ENCODE data around the gene PRUNE2. TPM values are rescaled to one million over a fixed set of nuclear protein-coding genes. Genes with fewer than 3 reads are reported as not detected.
"Not testable (repeated sequence)": the region's sequence is repeated elsewhere in the genome, so short reads cannot be mapped to it uniquely, and the experiment has no call there.

The PRUNE2 gene
- total RNA-seq, 1 donor from 2014 or later: 3.1 TPM

GRCh38 chr9:76595645-76596044 lies 310.3 kb downstream of the PRUNE2 start:
- Histone ChIP-seq H3K27ac (replicated peaks) (no peak overlapping the region), H3K27me3 (ENCODE audit: low read depth) (peaks cover 13% of the 10 kb centered on the region), H3K36me3 (no peaks in the 10 kb centered on the region), H3K4me3 (no peak overlapping the region), H3K4me1 (no peaks in the 10 kb centered on the region), H3K9me3 (replicated peaks) (no peaks in the 10 kb centered on the region)
- DNase-seq: no peak
- intact Hi-C loops (cut with micrococcal nuclease): no loop called here
- no peak for TF ChIP-seq CTCF (IDR thresholded peaks at IDR 0.05; ENCODE audit: borderline replicate concordance)

GRCh38 chr9:76594764-76595424 lies 311.0 kb downstream of the PRUNE2 start:
- Histone ChIP-seq H3K9me3 (replicated peaks) (no peaks in the 10 kb centered on the region), H3K27me3 (ENCODE audit: low read depth) (peaks cover 13% of the 10 kb centered on the region), H3K4me3 (no peak overlapping the region), H3K27ac (replicated peaks) (no peak overlapping the region), H3K4me1 (no peaks in the 10 kb centered on the region), H3K36me3 (no peaks in the 10 kb centered on the region)
- no peak for DNase-seq
- intact Hi-C loops (cut with micrococcal nuclease): no loop called here
- TF ChIP-seq CTCF (IDR thresholded peaks at IDR 0.05; ENCODE audit: borderline replicate concordance): no peak

- H3K4me3 ChIP-seq; H3K9me3 ChIP-seq (replicated peaks); intact Hi-C loops (cut with micrococcal nuclease); H3K4me1 ChIP-seq; H3K27ac ChIP-seq (replicated peaks); DNase-seq; H3K36me3 ChIP-seq: not testable (repeated sequence)
- H3K27me3 ChIP-seq (ENCODE audit: low read depth): peaks cover 13% of the 10 kb centered on the region
Observed at GRCh38 chr9:76593961-76594735, 311.8 kb downstream of the PRUNE2 start.

- no peak for DNase-seq
- no peaks in the 10 kb centered on the region for H3K9me3 ChIP-seq (replicated peaks)
- intact Hi-C loops (cut with micrococcal nuclease): no loop called here
- no peak for TF ChIP-seq CTCF (IDR thresholded peaks at IDR 0.05; ENCODE audit: borderline replicate concordance)
- no peaks in the 10 kb centered on the region for H3K36me3 ChIP-seq
- H3K27me3 ChIP-seq (ENCODE audit: low read depth): peaks cover 9% of the 10 kb centered on the region
- no peak overlapping the region for H3K27ac ChIP-seq (replicated peaks)
- H3K4me1 ChIP-seq: no peaks in the 10 kb centered on the region
- H3K4me3 ChIP-seq: no peak overlapping the region
Observed at GRCh38 chr9:76592974-76593347, 313.0 kb downstream of the PRUNE2 start.

GRCh38 chr9:76592091-76592973 lies 313.6 kb downstream of the PRUNE2 start:
- TF ChIP-seq CTCF (IDR thresholded peaks at IDR 0.05; ENCODE audit: borderline replicate concordance): no peak
- Histone ChIP-seq H3K9me3 (replicated peaks) (no peaks in the 10 kb centered on the region), H3K27me3 (ENCODE audit: low read depth) (peaks cover 9% of the 10 kb centered on the region), H3K4me1 (no peaks in the 10 kb centered on the region), H3K4me3 (no peak overlapping the region), H3K27ac (replicated peaks) (no peak overlapping the region), H3K36me3 (no peaks in the 10 kb centered on the region)
- intact Hi-C loops (cut with micrococcal nuclease): no loop called here
- no peak for DNase-seq
